BE2C (cell line): ENCODE results near the gene PDGFD.

ENCODE experiments used
- DNase-seq: peaks from one replicate; pipeline ENCODE4 v3.0.0-alpha.2; 2020
- H3K27me3 ChIP-seq: fragments of 250-450 bp; sonication (Bioruptor Pico); 2 replicates; pipeline ENCODE4 v1.5.1; 2020; ENCODE audit warnings: mild to moderate bottlenecking
- H3K36me3 ChIP-seq: fragments of 250-450 bp; sonication (Bioruptor Pico); 2 replicates; pipeline ENCODE4 v1.5.1; 2020; ENCODE audit warnings: mild to moderate bottlenecking
- H3K4me1 ChIP-seq: fragments of 250-450 bp; sonication (Bioruptor Pico); 2 replicates; pipeline ENCODE4 v1.5.1; 2020
- H3K4me3 ChIP-seq: 2 replicates; pipeline ENCODE4 v1.5.1; 2011; ENCODE audit warnings: low read depth, low read length
- H3K9me3 ChIP-seq: fragments of 250-450 bp; sonication (Bioruptor Pico); 2 replicates; pipeline ENCODE4 v1.5.1; 2020
- TF ChIP-seq, protein P1 (sequence below): IDR thresholded peaks from 2 replicates; pipeline ENCODE4 v1.5.1; 2012; ENCODE audit warnings: mild to moderate bottlenecking, low read depth, low read length

Gene PDGFD

GRCh38 chr11:103995896-103996295 is 168.1 kb downstream of the PDGFD start:
- TF ChIP-seq, protein P1, sequence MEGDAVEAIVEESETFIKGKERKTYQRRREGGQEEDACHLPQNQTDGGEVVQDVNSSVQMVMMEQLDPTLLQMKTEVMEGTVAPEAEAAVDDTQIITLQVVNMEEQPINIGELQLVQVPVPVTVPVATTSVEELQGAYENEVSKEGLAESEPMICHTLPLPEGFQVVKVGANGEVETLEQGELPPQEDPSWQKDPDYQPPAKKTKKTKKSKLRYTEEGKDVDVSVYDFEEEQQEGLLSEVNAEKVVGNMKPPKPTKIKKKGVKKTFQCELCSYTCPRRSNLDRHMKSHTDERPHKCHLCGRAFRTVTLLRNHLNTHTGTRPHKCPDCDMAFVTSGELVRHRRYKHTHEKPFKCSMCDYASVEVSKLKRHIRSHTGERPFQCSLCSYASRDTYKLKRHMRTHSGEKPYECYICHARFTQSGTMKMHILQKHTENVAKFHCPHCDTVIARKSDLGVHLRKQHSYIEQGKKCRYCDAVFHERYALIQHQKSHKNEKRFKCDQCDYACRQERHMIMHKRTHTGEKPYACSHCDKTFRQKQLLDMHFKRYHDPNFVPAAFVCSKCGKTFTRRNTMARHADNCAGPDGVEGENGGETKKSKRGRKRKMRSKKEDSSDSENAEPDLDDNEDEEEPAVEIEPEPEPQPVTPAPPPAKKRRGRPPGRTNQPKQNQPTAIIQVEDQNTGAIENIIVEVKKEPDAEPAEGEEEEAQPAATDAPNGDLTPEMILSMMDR = no peak
- no peak for DNase-seq
- no peaks in the 10 kb centered on the region for H3K9me3 ChIP-seq
- no peaks in the 10 kb centered on the region for H3K36me3 ChIP-seq
- H3K27me3 ChIP-seq = no peaks in the 10 kb centered on the region
- no peak overlapping the region for H3K4me3 ChIP-seq
- no peaks in the 10 kb centered on the region for H3K4me1 ChIP-seq

- Histone ChIP-seq H3K27me3 (no peaks in the 10 kb centered on the region), H3K4me1 (no peaks in the 10 kb centered on the region), H3K9me3 (no peaks in the 10 kb centered on the region), H3K4me3 (no peak overlapping the region), H3K36me3 (no peaks in the 10 kb centered on the region)
- DNase-seq = no peak
- TF ChIP-seq, protein P1 = no peak
These were observed 169.4 kb downstream of the PDGFD start for GRCh38 chr11:103994518-103994917.

DNA sequence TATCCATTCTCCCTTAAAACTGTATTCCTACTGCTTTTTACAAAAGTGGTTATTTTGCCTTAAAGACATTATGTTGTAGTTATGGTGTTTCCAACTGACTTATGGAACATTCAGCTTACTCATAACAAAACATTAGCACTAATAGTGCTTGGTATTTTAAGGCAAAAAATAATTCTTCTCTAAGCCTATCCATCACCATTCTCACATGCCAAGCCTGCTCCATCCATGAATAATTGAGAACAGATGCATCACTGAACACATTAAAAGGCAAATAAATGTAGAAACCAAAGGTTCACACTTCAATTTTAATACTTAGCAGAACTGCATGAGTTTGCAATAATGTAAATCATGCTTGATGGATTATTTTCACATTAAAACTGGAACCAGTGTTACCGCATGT is 169.9 kb downstream of the PDGFD start:
- TF ChIP-seq, protein P1 = no peak
- no peaks in the 10 kb centered on the region for H3K9me3 ChIP-seq
- H3K36me3 ChIP-seq = no peaks in the 10 kb centered on the region
- no peaks in the 10 kb centered on the region for H3K27me3 ChIP-seq
- no peaks in the 10 kb centered on the region for H3K4me1 ChIP-seq
- DNase-seq = no peak
- H3K4me3 ChIP-seq = no peak overlapping the region

GRCh38 chr11:103993507-103993906 is 170.4 kb downstream of the PDGFD start:
- Histone ChIP-seq H3K4me3 (no peak overlapping the region), H3K4me1 (no peaks in the 10 kb centered on the region), H3K9me3 (no peaks in the 10 kb centered on the region), H3K36me3 (no peaks in the 10 kb centered on the region), H3K27me3 (no peaks in the 10 kb centered on the region)
- TF ChIP-seq, protein P1 = no peak
- no peak for DNase-seq

DNA sequence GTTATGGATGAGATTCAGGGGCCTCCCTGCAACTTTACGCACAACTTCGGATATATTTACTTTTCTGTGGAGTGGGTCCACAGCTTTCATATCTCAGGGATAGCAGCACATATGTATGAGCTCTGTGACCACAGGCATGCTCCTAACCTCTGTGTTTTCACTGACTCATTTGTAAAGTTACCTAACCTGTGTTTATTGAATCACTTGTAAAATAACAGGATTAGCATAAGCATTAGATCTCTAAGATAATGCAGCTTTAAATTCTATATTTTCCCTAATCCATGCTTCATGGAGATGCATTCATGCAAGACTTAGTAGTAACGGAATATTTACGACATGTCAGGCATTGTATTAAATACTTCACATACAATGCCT is 175.4 kb downstream of the PDGFD start:
- Histone ChIP-seq H3K4me1 (no peaks in the 10 kb centered on the region), H3K4me3 (no peak overlapping the region), H3K27me3 (no peaks in the 10 kb centered on the region), H3K9me3 (no peaks in the 10 kb centered on the region), H3K36me3 (no peaks in the 10 kb centered on the region)
- no peak for DNase-seq
- TF ChIP-seq, protein P1 = no peak

GRCh38 chr11:103987629-103988594 is 176.0 kb downstream of the PDGFD start:
- Histone ChIP-seq H3K27me3 (no peaks in the 10 kb centered on the region), H3K9me3 (no peaks in the 10 kb centered on the region), H3K4me1 (no peaks in the 10 kb centered on the region), H3K36me3 (no peaks in the 10 kb centered on the region), H3K4me3 (no peak overlapping the region)
- DNase-seq = no peak
- TF ChIP-seq, protein P1 = no peak
